Endothelial cell of umbilical vein (primary cell): Measurements from ENCODE around the gene MMP23B. TPM values are rescaled to one million over a fixed set of nuclear protein-coding genes. Genes with fewer than 3 reads are reported as not detected.

Experiments
- BruUV-seq: library from RNA; stranded (reverse); fragments of 400-500 nt; replicated peaks from 2 replicates; lab custom pipeline; 2021; lab: Mats Ljungman, UMichigan
- CTCF ChIA-PET: fragments of 300-600, 350-600 bp; sonication (Branson Sonifier 250); formaldehyde crosslinking; loops from one replicate; lab custom pipeline; 2021; ENCODE audit warnings: antibody characterized with exemption, inconsistent platforms; lab: Charles Lee
- POLR2A ChIA-PET: fragments of 300-600, 350-600 bp; sonication (Branson Sonifier 250); formaldehyde crosslinking; loops from one replicate; lab custom pipeline; 2021; ENCODE audit warnings: antibody characterized with exemption, inconsistent platforms; lab: Charles Lee
- DNase-seq: peaks from one replicate; pipeline ENCODE4 v3.0.0-alpha.2; 2011; ENCODE audit warnings: low read depth, low spot score
- FAIRE-seq: peaks from 2 replicates; lab custom pipeline; 2011; peaks lifted over from hg19 to GRCh38; lab: Jason Lieb, UNC
- H2AFZ ChIP-seq: 2 replicates; pipeline ENCODE4 v1.6.0; 2012; ENCODE audit warnings: low read depth, low read length, control low read depth, inconsistent platforms
- H3K27ac ChIP-seq: 2 replicates; pipeline ENCODE4 v1.5.1; 2011; ENCODE audit warnings: low read depth, mild to moderate bottlenecking, control low read depth, low read length, moderate library complexity; ENCODE audit not compliant: insufficient read depth
- H3K27me3 ChIP-seq, 2 experiments: 2 replicates each; pipeline versions ENCODE4 v1.6.0 to v1.6.1; 2011; ENCODE audit warnings: low read length in 2 of 2, mixed read lengths in 1 of 2; ENCODE audit not compliant: control insufficient read depth in 2 of 2, insufficient read depth in 2 of 2
- H3K36me3 ChIP-seq, 2 experiments: 2 replicates in 1 of 2; 3 replicates in 1 of 2; pipeline ENCODE4 v1.5.1; 2011; ENCODE audit warnings: low read length in 2 of 2, mild to moderate bottlenecking in 1 of 2, moderate library complexity in 1 of 2; ENCODE audit not compliant: control insufficient read depth in 2 of 2, insufficient read depth in 2 of 2; ENCODE audit errors: extremely low read depth in 1 of 2
- H3K4me1 ChIP-seq: 3 replicates; pipeline ENCODE4 v1.5.1; 2011; ENCODE audit warnings: mild to moderate bottlenecking, low read length; ENCODE audit not compliant: control insufficient read depth, insufficient read depth; ENCODE audit errors: extremely low read depth
- H3K4me2 ChIP-seq: 2 replicates; pipeline ENCODE4 v1.6.1; 2011; ENCODE audit warnings: low read length, control low read depth, mixed read lengths; ENCODE audit not compliant: insufficient read depth
- H3K4me3 ChIP-seq, 3 experiments: fragments of 200-600 bp in 1 of 3; sonication (generic), shearing (Covaris generic) in 1 of 3; replicated peaks in 1 of 3; 2 replicates each; pipeline ENCODE4 v1.5.1; 2011 to 2016; ENCODE audit warnings: control low read depth in 3 of 3, low read length in 3 of 3, mild to moderate bottlenecking in 2 of 3, inconsistent platforms in 1 of 3, low read depth in 1 of 3, moderate library complexity in 1 of 3; ENCODE audit not compliant: insufficient read depth in 1 of 3
- H3K79me2 ChIP-seq: 2 replicates; pipeline ENCODE4 v1.6.0; 2012; ENCODE audit warnings: low read length, inconsistent platforms; ENCODE audit not compliant: control insufficient read depth, insufficient read depth
- H3K9ac ChIP-seq: replicated peaks from 2 replicates; pipeline ENCODE3; 2011; ENCODE audit warnings: low read length, control low read depth; ENCODE audit not compliant: insufficient read depth; ENCODE audit errors: extremely low read depth
- H3K9me1 ChIP-seq: replicated peaks from 3 replicates; pipeline ENCODE4 v1.6.0; 2011; ENCODE audit warnings: mild to moderate bottlenecking, low read length; ENCODE audit not compliant: control insufficient read depth, insufficient read depth; ENCODE audit errors: extremely low read depth
- H3K9me3 ChIP-seq: replicated peaks from 2 replicates; pipeline ENCODE4 v1.5.1; 2012; ENCODE audit warnings: low read length, inconsistent platforms; ENCODE audit not compliant: control insufficient read depth, insufficient read depth
- H4K20me1 ChIP-seq: replicated peaks from 2 replicates; pipeline ENCODE3; 2011; ENCODE audit warnings: mild to moderate bottlenecking, low read length; ENCODE audit not compliant: control insufficient read depth, insufficient read depth; ENCODE audit errors: extremely low read depth
- EZH2 ChIP-seq: IDR thresholded peaks from 2 replicates; pipeline ENCODE4 v1.6.1; 2012; ENCODE audit warnings: borderline replicate concordance, low read depth, mild to moderate bottlenecking, moderate library complexity, low read length, inconsistent platforms; ENCODE audit not compliant: severe bottlenecking
- FOS ChIP-seq: IDR thresholded peaks from 2 replicates; pipeline ENCODE4 v1.6.1; 2011; ENCODE audit warnings: mild to moderate bottlenecking, low read length, moderate library complexity, borderline replicate concordance; ENCODE audit not compliant: insufficient read depth
- GATA2 ChIP-seq: IDR thresholded peaks from 2 replicates; pipeline ENCODE4 v1.7.0; 2011; ENCODE audit warnings: low read depth, mild to moderate bottlenecking, moderate library complexity, mixed read lengths, low read length; ENCODE audit not compliant: insufficient read length, insufficient read depth
- JUN ChIP-seq: IDR thresholded peaks from 2 replicates; pipeline ENCODE4 v1.6.1; 2011; ENCODE audit warnings: borderline replicate concordance, low read depth; ENCODE audit not compliant: insufficient read length, insufficient read depth
- MYC ChIP-seq: IDR thresholded peaks from one replicate; pipeline ENCODE4 v1.6.1; 2011; ENCODE audit warnings: mild to moderate bottlenecking, low read depth, low read length
- POLR2A ChIP-seq: IDR thresholded peaks from 2 replicates; pipeline ENCODE4 v1.6.1; 2012; ENCODE audit warnings: low read depth, mild to moderate bottlenecking, control low read depth, low read length
- POLR2AphosphoS5 ChIP-seq: IDR thresholded peaks from 2 replicates; pipeline ENCODE4 v1.6.1; 2012; ENCODE audit warnings: low read depth, mild to moderate bottlenecking, control low read depth, low read length, moderate library complexity; ENCODE audit not compliant: insufficient read depth
- dilution Hi-C: fragments of 300-500 bp; cut with MboI; formaldehyde crosslinking; loops from one replicate; pipeline ENCODE4 v1.15.0; 2019; ENCODE audit warnings: low sequenced_read_pairs; ENCODE audit not compliant: extremely low pct_ligation_motif_present
- intact Hi-C: fragments of 100-400 bp; cut with micrococcal nuclease; formaldehyde crosslinking; loops from one replicate; pipeline ENCODE4 v1.10.0; 2022
- polyA plus RNA-seq, 4 experiments: library from polyadenylated mRNA; depleted of rRNA in 3 of 4; stranded (reverse) in 3 of 4; unstranded in 1 of 4; fragments of >200 nt; gene quantifications; 2 replicates each; pipeline versions ENCODE4 v1.2.1 to v1.2.3, GENCODE V29; 2011 to 2012; ENCODE audit warnings: missing spikeins in 1 of 4
- total RNA-seq: library from RNA; stranded (reverse); gene quantifications from 2 replicates; pipeline ENCODE4 v1.2.3, GENCODE V29; 2021
- TF ChIP-seq, protein P1 (sequence below), 2 donors: IDR thresholded peaks; 1 replicate in 1 of 2; 2 replicates in 1 of 2; pipeline ENCODE4 v1.5.1; 2011; ENCODE audit warnings: low read length in 2 of 2, mild to moderate bottlenecking in 2 of 2, moderate library complexity in 2 of 2, control low read depth in 1 of 2, inconsistent platforms in 1 of 2, low read depth in 1 of 2; ENCODE audit not compliant: insufficient read depth in 1 of 2; ENCODE audit errors: extremely low read depth in 1 of 2
- TF ChIP-seq, protein P2 (sequence below): IDR thresholded peaks from 2 replicates; pipeline ENCODE4 v1.6.1; 2011; ENCODE audit not compliant: insufficient read depth, insufficient read length

The MMP23B gene
- total and polyA plus RNA-seq, 2 donors (not counting 3 experiments of a cell fraction or from before 2014, with no cell fraction given), result 0.62 to 5.3 TPM

DNA sequence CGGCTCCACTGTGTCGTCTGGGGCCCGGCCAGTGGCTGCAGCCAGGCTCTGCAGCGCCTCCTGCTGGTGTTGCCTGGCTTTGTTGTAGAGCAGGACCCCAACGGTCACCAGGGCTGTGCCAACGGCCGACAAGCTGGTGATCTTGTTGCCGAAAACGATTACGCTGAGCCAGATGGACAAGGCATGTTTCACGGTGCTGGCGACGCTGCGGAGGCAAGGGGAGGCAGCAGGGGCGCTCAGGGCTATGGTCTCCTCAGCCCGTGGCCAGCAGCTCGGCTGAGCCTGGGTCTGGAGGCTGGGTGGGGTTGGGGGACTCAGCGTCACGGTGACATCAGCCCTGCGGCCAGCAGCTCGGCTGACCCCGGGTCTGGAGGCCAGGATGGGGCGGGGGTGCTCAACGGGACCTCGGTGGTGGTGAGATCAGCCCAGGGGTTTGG is 33.9 kb downstream of the MMP23B start:
- dilution Hi-C loops, result no loop called here
- Histone ChIP-seq H3K9ac (no peak overlapping the region), H3K9me1 (no peaks in the 10 kb centered on the region), H3K4me2 (no peak overlapping the region), H3K79me2 (no peaks in the 10 kb centered on the region), H4K20me1 (no peaks in the 10 kb centered on the region), H3K9me3 (no peaks in the 10 kb centered on the region), H3K27me3 (no peaks in the 10 kb centered on the region), H2AFZ (no peak overlapping the region), H3K4me3 (no peak overlapping the region), H3K4me1 (no peaks in the 10 kb centered on the region), H3K36me3 (peaks cover 0 to 22% of the 10 kb centered on the region in 2 experiments), H3K27ac (no peak overlapping the region)
- FAIRE-seq, result no peak
- BruUV-seq, result no TSS peak
- ChIA-PET POLR2A (no interaction called here), CTCF (interaction anchor here (0.6 to 1.8 kb wide), 3 partner anchors 14 to 32 kb away, joined by 4 to 8 read pairs (median 5); no protein-coding TSS in a partner anchor)
- TF ChIP-seq GATA2, result no peak
- TF ChIP-seq, protein P1, sequence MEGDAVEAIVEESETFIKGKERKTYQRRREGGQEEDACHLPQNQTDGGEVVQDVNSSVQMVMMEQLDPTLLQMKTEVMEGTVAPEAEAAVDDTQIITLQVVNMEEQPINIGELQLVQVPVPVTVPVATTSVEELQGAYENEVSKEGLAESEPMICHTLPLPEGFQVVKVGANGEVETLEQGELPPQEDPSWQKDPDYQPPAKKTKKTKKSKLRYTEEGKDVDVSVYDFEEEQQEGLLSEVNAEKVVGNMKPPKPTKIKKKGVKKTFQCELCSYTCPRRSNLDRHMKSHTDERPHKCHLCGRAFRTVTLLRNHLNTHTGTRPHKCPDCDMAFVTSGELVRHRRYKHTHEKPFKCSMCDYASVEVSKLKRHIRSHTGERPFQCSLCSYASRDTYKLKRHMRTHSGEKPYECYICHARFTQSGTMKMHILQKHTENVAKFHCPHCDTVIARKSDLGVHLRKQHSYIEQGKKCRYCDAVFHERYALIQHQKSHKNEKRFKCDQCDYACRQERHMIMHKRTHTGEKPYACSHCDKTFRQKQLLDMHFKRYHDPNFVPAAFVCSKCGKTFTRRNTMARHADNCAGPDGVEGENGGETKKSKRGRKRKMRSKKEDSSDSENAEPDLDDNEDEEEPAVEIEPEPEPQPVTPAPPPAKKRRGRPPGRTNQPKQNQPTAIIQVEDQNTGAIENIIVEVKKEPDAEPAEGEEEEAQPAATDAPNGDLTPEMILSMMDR (IDR thresholded peaks at IDR 0.05; ENCODE audit: extremely low read depth in 1 of 2, insufficient read depth in 1 of 2, low read depth in 1 of 2, low read length in 2 of 2), result peak; percentile 49 to 59
- no peak for DNase-seq
- intact Hi-C loops, result no loop called here

DNA sequence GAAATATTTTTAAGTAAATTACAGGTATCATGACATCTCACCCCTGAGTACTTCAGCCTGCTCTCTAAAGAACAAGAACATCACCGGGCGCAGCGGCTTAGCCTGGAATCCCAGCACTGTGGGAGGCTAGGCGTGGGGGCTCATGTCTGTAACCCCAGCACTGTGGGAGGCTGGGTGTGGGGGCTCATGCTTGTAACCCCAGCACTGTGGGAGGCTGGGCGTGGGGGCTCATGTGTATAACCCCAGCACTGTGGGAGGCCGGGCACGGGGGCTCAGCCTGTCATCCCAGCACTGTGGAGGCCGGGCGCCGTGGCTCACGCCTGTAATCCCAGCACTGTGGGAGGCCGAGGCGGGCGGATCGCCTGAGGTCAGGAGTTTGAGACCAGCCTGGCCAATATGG is 34.6 kb downstream of the MMP23B start:
- H3K9me1 ChIP-seq, result no peaks in the 10 kb centered on the region

More for the DNA sequence above, 34.6 kb downstream of the MMP23B start:
- Histone ChIP-seq H3K27ac (no peak overlapping the region), H3K36me3 (peaks cover 0 to 26% of the 10 kb centered on the region in 2 experiments), H3K9ac (no peak overlapping the region), H3K27me3 (no peaks in the 10 kb centered on the region), H3K4me2 (no peak overlapping the region), H3K79me2 (no peaks in the 10 kb centered on the region), H3K4me3 (no peak overlapping the region), H3K4me1 (no peaks in the 10 kb centered on the region), H4K20me1 (no peaks in the 10 kb centered on the region), H2AFZ (no peak overlapping the region), H3K9me3 (no peaks in the 10 kb centered on the region)
- ChIA-PET CTCF (interaction anchor here (1.4 to 1.8 kb wide), 2 partner anchors 13 to 17 kb away, joined by 4 to 8 read pairs; no protein-coding TSS in a partner anchor), POLR2A (no interaction called here)
- dilution Hi-C loops (no loop called here), intact Hi-C loops (no loop called here)
- no peak for DNase-seq
- TF ChIP-seq EZH2, result no peak
- TF ChIP-seq, protein P2, sequence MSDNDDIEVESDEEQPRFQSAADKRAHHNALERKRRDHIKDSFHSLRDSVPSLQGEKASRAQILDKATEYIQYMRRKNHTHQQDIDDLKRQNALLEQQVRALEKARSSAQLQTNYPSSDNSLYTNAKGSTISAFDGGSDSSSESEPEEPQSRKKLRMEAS, result no peak
- TF ChIP-seq, protein P1 (IDR thresholded peaks at IDR 0.05; ENCODE audit: extremely low read depth in 1 of 2, insufficient read depth in 1 of 2, low read depth in 1 of 2, low read length in 2 of 2), result no peak
- no peak for TF ChIP-seq JUN
- TF ChIP-seq POLR2A, result no peak
- TF ChIP-seq FOS, result no peak
- no peak for TF ChIP-seq POLR2AphosphoS5
- no peak for TF ChIP-seq MYC
- TF ChIP-seq GATA2, result no peak
- no TSS peak for BruUV-seq
- no peak for FAIRE-seq
